ES-I3 (cell line): ENCODE measurements around the gene KIAA1217.
"Not testable (repeated sequence)": the region's sequence is repeated elsewhere in the genome, so short reads cannot be mapped to it uniquely, and the experiment has no call there.

ENCODE experiments used
- H3K36me3 ChIP-seq: 2 replicates; pipeline ENCODE4 v1.6.1; 2013; ENCODE audit warnings: mild to moderate bottlenecking, low read length, control low read depth, moderate library complexity; ENCODE audit not compliant: insufficient read depth
- H3K4me1 ChIP-seq: 2 replicates; pipeline ENCODE4 v1.6.1; 2013; ENCODE audit warnings: mild to moderate bottlenecking, control low read depth, low read length; ENCODE audit not compliant: insufficient read depth
- H3K9ac ChIP-seq: 2 replicates; pipeline ENCODE4 v1.6.1; 2013; ENCODE audit warnings: low read depth, mild to moderate bottlenecking, low read length, moderate library complexity
- H3K9me3 ChIP-seq: 2 replicates; pipeline ENCODE4 v1.6.1; 2013; ENCODE audit warnings: mild to moderate bottlenecking, low read length, moderate library complexity; ENCODE audit not compliant: control insufficient read depth, insufficient read depth

KIAA1217 gene

GRCh38 chr10:24432478-24433416 lies 223.8 kb downstream of the KIAA1217 start:
- H3K36me3 ChIP-seq, result no peaks in the 10 kb centered on the region; the same call in 1 of the 2 replicates
- H3K9ac ChIP-seq, result no peak overlapping the region
- no peaks in the 10 kb centered on the region for H3K9me3 ChIP-seq
- H3K4me1 ChIP-seq, result 0 out of 2 replicates have a peak, but pooled peaks cover 4% of the 10 kb centered on the region

- no peaks in the 10 kb centered on the region for H3K9me3 ChIP-seq
- H3K36me3 ChIP-seq, result no peaks in the 10 kb centered on the region
- no peaks in the 10 kb centered on the region for H3K4me1 ChIP-seq
- H3K9ac ChIP-seq, result no peak overlapping the region
Measured at GRCh38 chr10:24433705-24434104, 224.8 kb downstream of the KIAA1217 start.

DNA sequence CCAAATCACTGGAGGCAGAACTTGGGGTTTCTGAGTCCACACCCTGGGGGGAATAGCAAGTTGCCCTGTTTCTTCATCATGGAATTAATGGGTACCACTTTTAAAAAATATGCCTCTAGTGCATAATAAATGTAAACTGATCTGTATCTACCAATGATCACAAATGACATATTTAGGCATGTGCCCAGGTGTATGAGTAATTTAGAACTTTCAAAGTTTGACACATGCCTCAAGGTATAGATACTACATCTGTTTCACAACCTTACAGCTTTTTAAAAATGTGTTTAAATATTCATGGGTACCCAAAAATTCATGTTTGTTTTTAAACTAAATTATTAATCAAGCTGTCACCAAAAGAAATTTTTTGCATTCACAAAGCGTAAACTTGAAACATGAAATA lies 226.0 kb downstream of the KIAA1217 start:
- Histone ChIP-seq H3K4me1 (peaks cover 2% of the 10 kb centered on the region), H3K9ac (no peak overlapping the region)

DNA sequence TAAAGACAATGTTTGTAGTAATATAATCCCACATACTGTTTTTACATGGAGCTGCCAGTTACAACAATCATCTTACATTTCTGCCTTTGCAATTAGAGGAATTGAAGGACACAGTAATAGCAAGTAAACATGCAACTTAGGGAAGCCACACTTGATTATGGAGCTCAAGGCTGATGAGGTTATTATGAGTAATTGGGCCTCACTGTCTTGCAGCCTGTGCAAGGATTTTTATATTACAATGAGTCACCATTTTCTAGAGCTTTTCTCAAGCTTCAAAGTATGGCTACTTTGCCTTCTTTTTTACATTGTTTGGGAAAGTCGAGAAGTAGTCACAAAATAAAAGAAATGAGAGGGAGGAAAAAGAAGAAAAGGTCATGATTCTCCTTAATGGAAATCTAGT lies 226.4 kb downstream of the KIAA1217 start:
- H3K4me1 ChIP-seq, result peaks cover 6% of the 10 kb centered on the region
- 0 out of 2 replicates have a peak, but pooled peaks cover 2% of the 10 kb centered on the region for H3K36me3 ChIP-seq

More for the DNA sequence above, 226.0 kb downstream of the KIAA1217 start:
- Histone ChIP-seq H3K36me3 (0 out of 2 replicates have a peak, but pooled peaks cover 2% of the 10 kb centered on the region), H3K9me3 (no peaks in the 10 kb centered on the region)

GRCh38 chr10:24437302-24437701 lies 228.4 kb downstream of the KIAA1217 start:
- no peaks in the 10 kb centered on the region for H3K9me3 ChIP-seq
- 0 out of 2 replicates have a peak, but pooled peaks cover 2% of the 10 kb centered on the region for H3K36me3 ChIP-seq
- peaks cover 12% of the 10 kb centered on the region for H3K4me1 ChIP-seq
- no peak overlapping the region for H3K9ac ChIP-seq

More for the DNA sequence above, 226.4 kb downstream of the KIAA1217 start:
- Histone ChIP-seq H3K9me3 (no peaks in the 10 kb centered on the region), H3K9ac (no peak overlapping the region)

DNA sequence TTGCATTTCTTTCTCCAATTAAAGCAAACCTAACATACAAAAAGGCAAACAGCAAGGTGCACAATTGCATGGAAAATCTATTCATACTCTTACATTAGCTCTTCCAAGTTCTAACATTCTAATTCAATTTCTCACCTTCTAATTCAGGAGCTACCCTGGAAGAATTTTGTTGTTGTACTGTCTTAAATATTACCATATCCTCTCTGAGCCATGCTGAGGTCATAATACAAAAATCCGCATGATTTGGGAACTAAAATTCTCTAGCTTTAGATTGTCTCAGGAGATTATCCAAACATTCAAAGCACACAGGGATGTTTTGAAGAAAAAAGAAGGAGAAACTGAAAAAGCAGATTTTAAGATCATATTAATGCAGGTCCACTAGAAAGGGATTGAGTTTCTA lies 229.9 kb downstream of the KIAA1217 start:
- peaks cover 12% of the 10 kb centered on the region for H3K4me1 ChIP-seq
- no peak overlapping the region for H3K9ac ChIP-seq
- 0 out of 2 replicates have a peak, but pooled peaks cover 2% of the 10 kb centered on the region for H3K36me3 ChIP-seq
- H3K9me3 ChIP-seq, result no peaks in the 10 kb centered on the region

DNA sequence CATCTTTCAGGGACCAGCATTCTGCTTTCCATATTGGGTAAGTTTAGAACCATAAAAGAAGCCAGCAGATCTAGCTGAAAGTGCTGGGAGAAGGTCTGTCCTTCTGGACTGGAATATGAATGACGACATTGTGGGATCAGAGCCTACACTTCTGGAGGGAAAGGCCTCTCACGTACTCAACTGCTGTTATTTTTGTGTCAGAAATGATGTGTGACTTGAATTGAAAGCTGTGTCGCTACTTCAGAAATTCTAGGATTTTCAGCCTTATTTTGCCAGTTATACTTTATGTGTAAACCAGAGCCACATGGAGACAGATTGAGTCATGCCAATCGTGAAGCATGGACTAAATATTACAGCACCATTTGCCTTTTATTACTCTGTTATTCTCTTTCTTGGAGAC lies 231.0 kb downstream of the KIAA1217 start:
- 0 out of 2 replicates have a peak, but pooled peaks cover 2% of the 10 kb centered on the region for H3K36me3 ChIP-seq
- peaks cover 12% of the 10 kb centered on the region for H3K4me1 ChIP-seq
- no peak overlapping the region for H3K9ac ChIP-seq
- H3K9me3 ChIP-seq, result no peaks in the 10 kb centered on the region

- 0 out of 2 replicates have a peak, but pooled peaks cover 2% of the 10 kb centered on the region for H3K36me3 ChIP-seq
- no peak overlapping the region for H3K9ac ChIP-seq
- H3K9me3 ChIP-seq, result no peaks in the 10 kb centered on the region
- H3K4me1 ChIP-seq, result peaks cover 12% of the 10 kb centered on the region
Measured at GRCh38 chr10:24440817-24441797, 232.2 kb downstream of the KIAA1217 start.

GRCh38 chr10:24442234-24442633 lies 233.3 kb downstream of the KIAA1217 start:
- H3K9ac ChIP-seq, result no peak overlapping the region
- 0 out of 2 replicates have a peak, but pooled peaks cover 2% of the 10 kb centered on the region for H3K36me3 ChIP-seq
- no peaks in the 10 kb centered on the region for H3K9me3 ChIP-seq
- H3K4me1 ChIP-seq, result peaks cover 12% of the 10 kb centered on the region

GRCh38 chr10:24442641-24443174 lies 233.8 kb downstream of the KIAA1217 start:
- H3K4me1 ChIP-seq, result peaks cover 12% of the 10 kb centered on the region
- not testable (repeated sequence) for H3K36me3 ChIP-seq, H3K9ac ChIP-seq, H3K9me3 ChIP-seq

DNA sequence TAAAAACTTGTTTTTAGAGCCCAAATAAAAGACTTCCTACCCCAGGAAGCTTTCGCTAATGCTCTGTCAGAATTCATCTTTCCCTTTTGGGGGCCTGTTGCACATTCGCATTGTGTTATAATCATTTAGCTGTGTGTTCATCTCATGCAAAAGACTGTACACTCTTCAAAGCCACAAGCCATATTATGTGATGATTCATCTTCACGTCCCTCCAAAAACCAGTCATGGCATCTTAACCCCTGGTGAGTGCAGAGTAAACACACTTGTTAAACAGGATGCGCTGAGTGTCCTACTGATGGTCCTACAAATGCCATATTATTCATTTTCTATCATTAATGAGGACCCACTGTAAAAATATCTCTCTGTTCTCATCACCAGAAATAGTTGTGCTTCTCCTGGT lies 235.4 kb downstream of the KIAA1217 start:
- no peak overlapping the region for H3K9ac ChIP-seq
- 0 out of 2 replicates have a peak, but pooled peaks cover 2% of the 10 kb centered on the region for H3K36me3 ChIP-seq
- H3K4me1 ChIP-seq, result peaks cover 12% of the 10 kb centered on the region
- H3K9me3 ChIP-seq, result no peaks in the 10 kb centered on the region

- H3K36me3 ChIP-seq, H3K4me1 ChIP-seq, H3K9ac ChIP-seq, H3K9me3 ChIP-seq: not testable (repeated sequence)
Measured at GRCh38 chr10:24445958-24446357, 237.0 kb downstream of the KIAA1217 start.

GRCh38 chr10:24446739-24447138 lies 237.8 kb downstream of the KIAA1217 start:
- Histone ChIP-seq H3K9me3 (no peaks in the 10 kb centered on the region), H3K36me3 (no peaks in the 10 kb centered on the region), H3K4me1 (peaks cover 6% of the 10 kb centered on the region; the same call in 1 of the 2 replicates), H3K9ac (no peak overlapping the region)
